OCI-M2 (cell line): ENCODE results near the gene ZNF385A.
"Not testable (repeated sequence)": the region's sequence is repeated elsewhere in the genome, so short reads cannot be mapped to it uniquely, and the experiment has no call there.

Source experiments
- DNase-seq: peaks from one replicate; lab custom pipeline; 2025; ENCODE audit not compliant: unreplicated experiment; lab: John Stamatoyannopoulos, UW

The ZNF385A gene

GRCh38 chr12:54358191-54358944, 26.2 kb downstream of the ZNF385A start:
- DNase-seq: no peak

GRCh38 chr12:54357506-54358190, 26.9 kb downstream of the ZNF385A start:
- DNase-seq: no peak

GRCh38 chr12:54356951-54357356, 27.6 kb downstream of the ZNF385A start:
- DNase-seq: no peak

GRCh38 chr12:54356228-54356627, 28.3 kb downstream of the ZNF385A start:
- no peak for DNase-seq

- DNase-seq: no peak
These were observed 29.3 kb downstream of the ZNF385A start for GRCh38 chr12:54355104-54355815.

GRCh38 chr12:54354271-54354670, 30.3 kb downstream of the ZNF385A start:
- DNase-seq: not testable (repeated sequence)

- DNase-seq: no peak
These were observed 31.4 kb downstream of the ZNF385A start for GRCh38 chr12:54352891-54353874.

- no peak for DNase-seq
These were observed 32.5 kb downstream of the ZNF385A start for GRCh38 chr12:54352022-54352531.

- no peak for DNase-seq
These were observed 33.2 kb downstream of the ZNF385A start for GRCh38 chr12:54351341-54351740.

GRCh38 chr12:54350743-54351142, 33.8 kb downstream of the ZNF385A start:
- no peak for DNase-seq

- no peak for DNase-seq
These were observed 34.9 kb downstream of the ZNF385A start for GRCh38 chr12:54349679-54350078.

GRCh38 chr12:54349036-54349435, 35.5 kb downstream of the ZNF385A start:
- no peak for DNase-seq

GRCh38 chr12:54341378-54342300, 42.9 kb downstream of the ZNF385A start:
- DNase-seq: no peak

- DNase-seq: no peak
These were observed 43.7 kb downstream of the ZNF385A start for GRCh38 chr12:54340846-54341245.

GRCh38 chr12:54338698-54339296, 45.7 kb downstream of the ZNF385A start:
- DNase-seq: no peak

GRCh38 chr12:54337854-54338650, 46.5 kb downstream of the ZNF385A start:
- no peak for DNase-seq

- no peak for DNase-seq
These were observed 47.2 kb downstream of the ZNF385A start for GRCh38 chr12:54337280-54337842.
